ENCODE data around the gene TAS2R19. TPM values are rescaled to one million over a fixed set of nuclear protein-coding genes. Genes with fewer than 3 reads are reported as not detected.

Gene TAS2R19
- polyA plus RNA-seq, 4 donors, result 0.79 to 2.1 (median 1.3) TPM

- DNase-seq (ENCODE audit: low read depth in 4 of 4, low spot score in 2 of 4), result no peak
Measured at GRCh38 chr12:10998204-10998603, 24.2 kb downstream of the TAS2R19 start, which contains the start of gene TAS2R20. Gene TAS2R20 (minus strand): TSS chr12:10998304. CDS start chr12:10997875, 429 bp downstream.

DNA sequence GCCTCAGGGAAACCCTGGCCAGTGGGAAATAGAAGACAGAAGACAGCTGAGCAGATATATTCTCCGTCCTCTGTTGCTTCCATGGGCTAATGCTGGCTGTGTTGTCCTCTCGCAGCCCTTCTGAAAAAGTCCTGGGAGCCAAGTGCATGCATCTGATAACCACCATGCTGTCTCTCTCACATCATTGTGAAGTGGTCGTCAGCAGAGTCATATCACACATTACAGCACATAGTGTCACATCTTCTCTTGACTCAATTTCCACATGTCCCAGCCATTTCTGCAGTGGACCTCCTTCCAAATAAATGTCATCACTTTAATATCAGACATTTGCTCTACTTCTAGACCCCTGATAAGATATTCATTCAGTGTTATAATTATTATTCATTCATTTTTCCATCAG lies 28.1 kb downstream of the TAS2R19 start:
- no peak for DNase-seq (ENCODE audit: low read depth in 4 of 4, low spot score in 2 of 4)

- no peak for DNase-seq (ENCODE audit: low read depth in 4 of 4, low spot score in 2 of 4)
Measured at GRCh38 chr12:10989107-10989506, 33.3 kb downstream of the TAS2R19 start.

- DNase-seq (ENCODE audit: low read depth in 4 of 4, low spot score in 2 of 4), result no peak
Measured at GRCh38 chr12:10986812-10987211, 35.6 kb downstream of the TAS2R19 start, which contains the start of gene TAS2R50. Gene TAS2R50 (minus strand): TSS chr12:10986912. CDS start chr12:10986860, 52 bp downstream.

DNA sequence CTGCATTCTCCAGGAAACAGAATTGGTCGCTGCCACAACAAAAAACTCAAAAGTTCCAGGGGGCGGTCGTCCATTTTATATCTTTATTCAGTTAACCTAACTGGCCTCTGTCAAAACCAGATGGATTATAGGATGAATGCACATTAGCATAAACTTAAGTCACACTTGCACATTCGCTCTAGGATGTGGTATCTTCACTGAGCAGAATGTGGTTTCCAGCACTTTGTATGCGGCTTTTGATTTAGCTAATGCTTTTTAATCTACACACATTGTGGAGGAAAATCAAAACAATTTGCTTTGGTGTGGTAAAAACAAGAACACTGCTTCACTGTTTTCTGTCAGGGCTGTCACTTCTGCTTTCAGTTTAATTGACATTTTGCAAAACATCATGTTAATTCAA lies 40.2 kb downstream of the TAS2R19 start:
- DNase-seq (ENCODE audit: low read depth in 4 of 4, low spot score in 2 of 4), result no peak

GRCh38 chr12:10974965-10975364 lies 47.5 kb downstream of the TAS2R19 start:
- DNase-seq (ENCODE audit: low read depth in 4 of 4, low spot score in 2 of 4), result no peak

Other genes with a start within 250 kb of the TAS2R19 start
- not detected for gene TAS2R7, start 220.0 kb downstream of the TAS2R19 start, polyA plus RNA-seq (ENCODE audit: insufficient read length in 4 of 4)
- gene TAS2R8, start 215.3 kb downstream of the TAS2R19 start, polyA plus RNA-seq (ENCODE audit: insufficient read length in 4 of 4), result not detected
- under 1 TPM in 1 of 4 donors, not detected in 3; 0.09 TPM for gene TAS2R9, start 212.5 kb downstream of the TAS2R19 start, polyA plus RNA-seq (ENCODE audit: insufficient read length in 4 of 4)
- 1 to 10 TPM in 3 of 4 donors, under 1 TPM in 1; 0.65 to 3.4 (median 1.7) TPM for gene TAS2R10, start 196.3 kb downstream of the TAS2R19 start, polyA plus RNA-seq (ENCODE audit: insufficient read length in 4 of 4)
- 10 to 100 TPM in 2 of 4 donors, 1 to 10 TPM in 2; 4.0 to 15.1 (median 8.7) TPM for gene PRR4, start 173.1 kb downstream of the TAS2R19 start, polyA plus RNA-seq (ENCODE audit: insufficient read length in 4 of 4)
- gene PRH1, start 138.4 kb downstream of the TAS2R19 start, polyA plus RNA-seq (ENCODE audit: insufficient read length in 4 of 4), result 10 to 100 TPM; 13.8 to 18.5 (median 15.5) TPM
- gene TAS2R13, start 113.1 kb downstream of the TAS2R19 start, polyA plus RNA-seq (ENCODE audit: insufficient read length in 4 of 4), result under 1 TPM in 2 of 4 donors, not detected in 2; 0.19 to 0.21 TPM
- under 1 TPM; 0.32 to 0.99 (median 0.57) TPM for gene PRH2, start 93.4 kb downstream of the TAS2R19 start, polyA plus RNA-seq (ENCODE audit: insufficient read length in 4 of 4)
- gene TAS2R14, start 83.4 kb downstream of the TAS2R19 start, polyA plus RNA-seq (ENCODE audit: insufficient read length in 4 of 4), result 1 to 10 TPM; 2.1 to 5.8 (median 3.4) TPM
- gene TAS2R50, start 35.7 kb downstream of the TAS2R19 start, polyA plus RNA-seq (ENCODE audit: insufficient read length in 4 of 4), result under 1 TPM in 1 of 4 donors, not detected in 3; 0.14 TPM
- 1 to 10 TPM in 3 of 4 donors, under 1 TPM in 1; 0.38 to 4.1 (median 1.8) TPM for gene TAS2R20, start 24.3 kb downstream of the TAS2R19 start, polyA plus RNA-seq (ENCODE audit: insufficient read length in 4 of 4)
- 1 to 10 TPM in 3 of 4 donors, under 1 TPM in 1; 0.71 to 2.0 (median 1.6) TPM for gene TAS2R31, start 8.8 kb upstream of the TAS2R19 start, polyA plus RNA-seq (ENCODE audit: insufficient read length in 4 of 4)
- under 1 TPM in 3 of 4 donors, not detected in 1; 0.14 to 0.24 (median 0.23) TPM for gene TAS2R46, start 39.7 kb upstream of the TAS2R19 start, polyA plus RNA-seq (ENCODE audit: insufficient read length in 4 of 4)
- under 1 TPM in 3 of 4 donors, not detected in 1; 0.31 to 0.81 (median 0.66) TPM for gene TAS2R43, start 69.7 kb upstream of the TAS2R19 start, polyA plus RNA-seq (ENCODE audit: insufficient read length in 4 of 4)
- gene TAS2R30, start 112.0 kb upstream of the TAS2R19 start, polyA plus RNA-seq (ENCODE audit: insufficient read length in 4 of 4), result under 1 TPM in 3 of 4 donors, not detected in 1; 0.16 to 0.26 (median 0.22) TPM
- 10 to 100 TPM; 16.5 to 18.3 (median 17.7) TPM for gene SMIM10L1, start 148.6 kb upstream of the TAS2R19 start, polyA plus RNA-seq (ENCODE audit: insufficient read length in 4 of 4)
- gene TAS2R42, start 164.3 kb upstream of the TAS2R19 start, polyA plus RNA-seq (ENCODE audit: insufficient read length in 4 of 4), result under 1 TPM in 1 of 4 donors, not detected in 3; 0.17 TPM
- gene PRB3, start 247.1 kb upstream of the TAS2R19 start, polyA plus RNA-seq (ENCODE audit: insufficient read length in 4 of 4), result not detected

Data from left renal cortex interstitium (tissue), 4 donors.